HCT116 (cell line): ENCODE data around the gene DCHS1. TPM values are rescaled to one million over a fixed set of nuclear protein-coding genes. Genes with fewer than 3 reads are reported as not detected.

ENCODE experiments used
- ATAC-seq: fragments of 200-7000 bp; cut with Tn5 transposase; 2 replicates; pipeline ENCODE4 v1.9.1; 2020; ENCODE audit warnings: mild to moderate bottlenecking, moderate library complexity
- BruUV-seq: library from RNA; stranded (reverse); fragments of 400-500 nt; replicated peaks from 2 replicates; lab custom pipeline; 2021; lab: Mats Ljungman, UMichigan
- CTCF ChIA-PET: fragments of 300-600 bp; sonication (Branson Sonifier 250); formaldehyde crosslinking; loops from one replicate; lab custom pipeline; 2021; ENCODE audit warnings: antibody characterized with exemption; lab: Charles Lee
- POLR2A ChIA-PET: fragments of 300-600, 350-600 bp; sonication (Branson Sonifier 250); formaldehyde crosslinking; loops from one replicate; lab custom pipeline; 2021; ENCODE audit warnings: antibody characterized with exemption; lab: Charles Lee
- RAD21 ChIA-PET, 2 experiments: fragments of 300-600 bp; sonication (Branson Sonifier 250); formaldehyde crosslinking; loops; one replicate each; lab custom pipeline; 2023; ENCODE audit warnings: low total read pairs in 2 of 2; ENCODE audit not compliant: uncharacterized antibody in 2 of 2, unreplicated experiment in 2 of 2, low non-redundant PET in 1 of 2; lab: Charles Lee
- DNase-seq: peaks from one replicate; pipeline ENCODE4 v3.0.0-alpha.2; 2010; ENCODE audit warnings: low read depth, low spot score
- H2AFZ ChIP-seq: fragments of 200-600 bp; shearing (Covaris generic), sonication (generic); 2 replicates; pipeline ENCODE4 v1.6.1; 2017; ENCODE audit warnings: low read depth, mixed run types, mixed read lengths, antibody characterized with exemption, low read length; ENCODE audit not compliant: poor library complexity, severe bottlenecking
- H3K27ac ChIP-seq: 2 replicates; pipeline ENCODE4 v1.5.1; 2012; ENCODE audit warnings: low read depth, low read length
- H3K27me3 ChIP-seq: fragments of 200-600 bp; sonication (generic); 2 replicates; pipeline ENCODE4 v1.6.1; 2016; ENCODE audit warnings: mixed run types, low read length, mixed read lengths; ENCODE audit not compliant: insufficient read depth
- H3K36me3 ChIP-seq, 2 experiments: fragments of 200-500 bp in 1 of 2; fragments of 200-600 bp in 1 of 2; sonication (Bioruptor generic) in 1 of 2; sonication (generic) in 1 of 2; 2 replicates each; pipeline versions ENCODE4 v1.5.1 to v1.6.1; 2014 to 2016; ENCODE audit warnings: low read length in 2 of 2, inconsistent platforms in 1 of 2, mixed read lengths in 1 of 2, mixed run types in 1 of 2; ENCODE audit not compliant: insufficient read depth in 2 of 2, control insufficient read depth in 1 of 2
- H3K4me1 ChIP-seq, 2 experiments: fragments of 200-600 bp in 1 of 2; sonication (generic) in 1 of 2; 2 replicates each; pipeline versions ENCODE4 v1.5.1 to v1.6.1; 2012 to 2017; ENCODE audit warnings: low read length in 2 of 2, inconsistent platforms in 1 of 2, mild to moderate bottlenecking in 1 of 2, mixed read lengths in 1 of 2, mixed run types in 1 of 2, moderate library complexity in 1 of 2; ENCODE audit not compliant: insufficient read depth in 2 of 2, control insufficient read depth in 1 of 2
- H3K4me2 ChIP-seq: fragments of 200-600 bp; sonication (generic); 2 replicates; pipeline ENCODE4 v1.6.1; 2017; ENCODE audit warnings: mixed run types, low read length, mixed read lengths
- H3K4me3 ChIP-seq, 2 experiments: fragments of 200-600 bp in 1 of 2; sonication (generic) in 1 of 2; replicated peaks in 1 of 2; 2 replicates each; pipeline ENCODE4 v1.5.1; 2011 to 2016; ENCODE audit warnings: low read length in 2 of 2, control low read depth in 1 of 2, low read depth in 1 of 2, mild to moderate bottlenecking in 1 of 2, mixed read lengths in 1 of 2, mixed run types in 1 of 2
- H3K79me2 ChIP-seq: fragments of 200-600 bp; sonication (generic); 2 replicates; pipeline ENCODE4 v1.6.1; 2017; ENCODE audit warnings: mild to moderate bottlenecking, mixed run types, low read length, moderate library complexity, mixed read lengths; ENCODE audit not compliant: insufficient read depth
- H3K9ac ChIP-seq: fragments of 200-600 bp; sonication (generic); 2 replicates; pipeline ENCODE4 v1.6.1; 2016; ENCODE audit warnings: low read length, mixed read lengths
- H3K9me2 ChIP-seq: fragments of 200-600 bp; sonication (generic), shearing (Covaris generic); 2 replicates; pipeline ENCODE4 v1.6.1; 2017; ENCODE audit warnings: mixed run types, mild to moderate bottlenecking, moderate library complexity; ENCODE audit not compliant: insufficient read depth
- H3K9me3 ChIP-seq, 2 experiments: fragments of 200-500 bp in 1 of 2; fragments of 200-600 bp in 1 of 2; sonication (Bioruptor generic) in 1 of 2; sonication (generic) in 1 of 2; 2 replicates each; pipeline ENCODE4 v1.6.1; 2014 to 2017; ENCODE audit warnings: low read length in 2 of 2, mixed read lengths in 2 of 2, inconsistent platforms in 1 of 2, low read depth in 1 of 2, mild to moderate bottlenecking in 1 of 2, mixed run types in 1 of 2, moderate library complexity in 1 of 2; ENCODE audit not compliant: control insufficient read depth in 1 of 2, insufficient read depth in 1 of 2
- H4K20me1 ChIP-seq: fragments of 200-600 bp; sonication (generic), shearing (Covaris generic); 2 replicates; pipeline ENCODE4 v1.6.1; 2017; ENCODE audit warnings: mixed run types, mild to moderate bottlenecking, moderate library complexity; ENCODE audit not compliant: insufficient read depth
- CEBPB ChIP-seq: IDR thresholded peaks from 2 replicates; pipeline ENCODE4 v1.6.1; 2012; ENCODE audit warnings: low read depth
- EGR1 ChIP-seq: IDR thresholded peaks from 2 replicates; pipeline ENCODE4 v1.6.1; 2012; ENCODE audit warnings: low read depth
- ELF1 ChIP-seq: IDR thresholded peaks from 2 replicates; pipeline ENCODE4 v1.6.1; 2012; ENCODE audit warnings: low read depth, borderline replicate concordance
- EZH2 ChIP-seq: fragments of 200-600 bp; sonication (generic); IDR thresholded peaks from 2 replicates; pipeline ENCODE4 v1.6.1; 2017; ENCODE audit warnings: antibody characterized with exemption, mixed run types
- EZH2phosphoT487 ChIP-seq: fragments of 200-600 bp; IDR thresholded peaks from 2 replicates; pipeline ENCODE4 v1.6.1; 2018; ENCODE audit warnings: antibody characterized with exemption, borderline replicate concordance
- FOSL1 ChIP-seq: IDR thresholded peaks from 2 replicates; pipeline ENCODE4 v1.6.1; 2012; ENCODE audit warnings: low read depth
- POLR2A ChIP-seq: IDR thresholded peaks from 2 replicates; pipeline ENCODE4 v1.7.0; 2011; ENCODE audit warnings: borderline replicate concordance; ENCODE audit not compliant: insufficient read depth, insufficient read length; ENCODE audit errors: extremely low read depth
- POLR2AphosphoS5 ChIP-seq: IDR thresholded peaks from 2 replicates; pipeline ENCODE4 v1.6.1; 2011; ENCODE audit warnings: mild to moderate bottlenecking, low read depth, low read length, moderate library complexity
- RAD21 ChIP-seq: IDR thresholded peaks from 2 replicates; pipeline ENCODE4 v1.6.1; 2012; ENCODE audit warnings: low read depth, mild to moderate bottlenecking
- SIN3A ChIP-seq: IDR thresholded peaks from 2 replicates; pipeline ENCODE4 v1.6.1; 2012; ENCODE audit warnings: low read depth
- SP1 ChIP-seq: IDR thresholded peaks from 2 replicates; pipeline ENCODE4 v1.6.1; 2012; ENCODE audit warnings: low read depth
- TCF7L2 ChIP-seq: IDR thresholded peaks from 2 replicates; pipeline ENCODE4 v1.7.0; 2011; ENCODE audit warnings: borderline replicate concordance, inconsistent platforms; ENCODE audit not compliant: insufficient read depth, insufficient read length; ENCODE audit errors: extremely low read depth
- YY1 ChIP-seq: IDR thresholded peaks from 2 replicates; pipeline ENCODE4 v1.6.1; 2011; ENCODE audit warnings: low read length, low read depth, moderate library complexity, mild to moderate bottlenecking; ENCODE audit not compliant: insufficient replicate concordance; ENCODE audit errors: extremely low read depth
- ZNF274 ChIP-seq: fragments of 200-500 bp; sonication (Bioruptor generic); IDR thresholded peaks from 2 replicates; pipeline ENCODE4 v1.6.1; 2014; ENCODE audit warnings: mild to moderate bottlenecking, low read depth, low read length, inconsistent platforms
- intact Hi-C: fragments of 100-400 bp; cut with micrococcal nuclease; formaldehyde crosslinking; loops from 2 replicates; pipeline ENCODE4 v1.10.0; 2022
- total RNA-seq: library from RNA; stranded (reverse); gene quantifications from one replicate; pipeline ENCODE4 v1.2.1, GENCODE V29; 2021; ENCODE audit not compliant: unreplicated experiment
- TF ChIP-seq, protein P1 (sequence below): IDR thresholded peaks from 2 replicates; pipeline ENCODE4 v1.6.1; 2012
- TF ChIP-seq, protein P2 (sequence below): IDR thresholded peaks from 2 replicates; pipeline ENCODE4 v1.6.1; 2011; ENCODE audit warnings: mild to moderate bottlenecking, low read length, moderate library complexity; ENCODE audit not compliant: insufficient replicate concordance; ENCODE audit errors: extremely low read depth
- TF ChIP-seq, protein P3 (sequence below): IDR thresholded peaks from 2 replicates; pipeline ENCODE4 v1.6.1; 2012

Gene DCHS1
- total RNA-seq, 1 experiment from 2014 or later = 0.30 TPM

DNA sequence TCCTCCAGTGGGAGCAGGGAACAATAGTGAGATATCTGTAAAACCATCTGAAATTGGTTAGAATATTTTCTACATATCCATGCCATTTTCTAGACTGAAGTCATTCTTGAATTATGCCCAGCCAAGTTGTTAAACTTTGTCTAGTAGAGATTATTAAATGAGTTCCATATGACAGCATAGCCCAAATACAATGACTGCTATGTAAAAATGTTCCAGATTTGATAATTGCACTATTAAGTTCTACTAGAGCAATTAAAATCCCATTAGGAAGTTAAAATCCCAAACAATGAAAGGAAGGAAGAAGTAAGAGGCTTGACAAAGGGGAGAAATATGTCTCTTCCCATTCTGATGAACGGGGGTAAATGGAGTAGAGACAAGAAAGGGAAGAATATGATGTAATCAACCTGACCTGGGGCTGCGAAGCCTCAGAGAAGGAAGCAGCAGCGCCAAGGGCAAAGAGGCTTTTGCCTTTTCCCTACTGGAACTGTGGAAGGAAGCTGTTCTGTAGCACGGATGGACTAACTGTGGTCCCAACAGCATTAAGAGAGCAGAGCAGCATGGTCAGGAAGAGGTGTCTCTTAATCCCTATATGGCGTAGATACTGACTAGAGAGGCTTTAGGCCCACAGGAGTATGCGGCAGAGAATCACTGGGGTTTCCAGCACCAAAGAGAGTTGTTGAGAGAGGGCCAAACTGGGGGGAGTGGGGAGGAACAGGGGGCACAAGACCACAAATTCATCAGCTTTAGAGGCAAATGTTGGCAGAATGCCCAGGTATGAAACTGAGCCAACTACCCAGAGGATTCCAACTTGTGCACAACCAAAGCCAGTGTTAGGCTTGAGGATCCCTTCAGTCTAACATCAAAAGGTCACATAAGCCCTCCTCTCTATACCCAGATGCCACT lies 78.9 kb downstream of the DCHS1 start:
- ChIA-PET RAD21 (no interaction called here), CTCF (no interaction called here), POLR2A (no interaction called here)
- ATAC-seq (no peak), DNase-seq (no peak)
- Histone ChIP-seq H3K79me2 (peaks cover 5% of the 10 kb centered on the region; the same call in 1 of the 2 replicates), H3K9me3 (no peaks in the 10 kb centered on the region), H3K27me3 (no peaks in the 10 kb centered on the region), H3K27ac (no peak overlapping the region), H4K20me1 (no peaks in the 10 kb centered on the region), H3K4me2 (no peak overlapping the region), H3K9ac (no peak overlapping the region), H3K4me1 (no peaks in the 10 kb centered on the region), H3K9me2 (no peaks in the 10 kb centered on the region), H3K4me3 (no peak overlapping the region), H2AFZ (no peak overlapping the region), H3K36me3 (no peaks in the 10 kb centered on the region)
- intact Hi-C loops = no loop called here
- no peak for TF ChIP-seq SIN3A
- TF ChIP-seq, protein P1, sequence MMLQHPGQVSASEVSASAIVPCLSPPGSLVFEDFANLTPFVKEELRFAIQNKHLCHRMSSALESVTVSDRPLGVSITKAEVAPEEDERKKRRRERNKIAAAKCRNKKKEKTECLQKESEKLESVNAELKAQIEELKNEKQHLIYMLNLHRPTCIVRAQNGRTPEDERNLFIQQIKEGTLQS = no peak
- no peak for TF ChIP-seq ELF1
- no peak for TF ChIP-seq EGR1
- no peak for TF ChIP-seq POLR2AphosphoS5
- TF ChIP-seq, protein P2, sequence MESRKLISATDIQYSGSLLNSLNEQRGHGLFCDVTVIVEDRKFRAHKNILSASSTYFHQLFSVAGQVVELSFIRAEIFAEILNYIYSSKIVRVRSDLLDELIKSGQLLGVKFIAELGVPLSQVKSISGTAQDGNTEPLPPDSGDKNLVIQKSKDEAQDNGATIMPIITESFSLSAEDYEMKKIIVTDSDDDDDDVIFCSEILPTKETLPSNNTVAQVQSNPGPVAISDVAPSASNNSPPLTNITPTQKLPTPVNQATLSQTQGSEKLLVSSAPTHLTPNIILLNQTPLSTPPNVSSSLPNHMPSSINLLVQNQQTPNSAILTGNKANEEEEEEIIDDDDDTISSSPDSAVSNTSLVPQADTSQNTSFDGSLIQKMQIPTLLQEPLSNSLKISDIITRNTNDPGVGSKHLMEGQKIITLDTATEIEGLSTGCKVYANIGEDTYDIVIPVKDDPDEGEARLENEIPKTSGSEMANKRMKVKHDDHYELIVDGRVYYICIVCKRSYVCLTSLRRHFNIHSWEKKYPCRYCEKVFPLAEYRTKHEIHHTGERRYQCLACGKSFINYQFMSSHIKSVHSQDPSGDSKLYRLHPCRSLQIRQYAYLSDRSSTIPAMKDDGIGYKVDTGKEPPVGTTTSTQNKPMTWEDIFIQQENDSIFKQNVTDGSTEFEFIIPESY = no peak
- no peak for TF ChIP-seq CEBPB
- no peak for TF ChIP-seq RAD21
- no peak for TF ChIP-seq EZH2
- TF ChIP-seq POLR2A = no peak
- no peak for TF ChIP-seq EZH2phosphoT487
- TF ChIP-seq FOSL1 = no peak
- TF ChIP-seq TCF7L2 = no peak
- TF ChIP-seq ZNF274 = no peak
- TF ChIP-seq, protein P3, sequence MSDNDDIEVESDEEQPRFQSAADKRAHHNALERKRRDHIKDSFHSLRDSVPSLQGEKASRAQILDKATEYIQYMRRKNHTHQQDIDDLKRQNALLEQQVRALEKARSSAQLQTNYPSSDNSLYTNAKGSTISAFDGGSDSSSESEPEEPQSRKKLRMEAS = no peak
- TF ChIP-seq YY1 = no peak
- no peak for TF ChIP-seq SP1
- no TSS peak for BruUV-seq
